ENCODE data around the gene TSR3.
A peak's percentile ranks its signal among the peaks of the same experiment; 100 is the strongest.
"Not testable (repeated sequence)": the region's sequence is repeated elsewhere in the genome, so short reads cannot be mapped to it uniquely, and the experiment has no call there.

TSR3 gene

GRCh38 chr16:1331712-1332617 lies 19.7 kb downstream of the TSR3 start:
- H3K27ac ChIP-seq (replicated peaks), result no peak overlapping the region; the same call in 1 of the 2 replicates
- peaks cover 54% of the 10 kb centered on the region for H3K27me3 ChIP-seq (ENCODE audit: insufficient read depth, poor library complexity, severe bottlenecking)
- peak; percentile 70 to 77 for DNase-seq (ENCODE audit: low read depth in 1 of 2, low spot score in 1 of 2)
- no peak overlapping the region for H3K4me3 ChIP-seq (replicated peaks; ENCODE audit: insufficient read depth, low read length)
- TF ChIP-seq, protein P1, sequence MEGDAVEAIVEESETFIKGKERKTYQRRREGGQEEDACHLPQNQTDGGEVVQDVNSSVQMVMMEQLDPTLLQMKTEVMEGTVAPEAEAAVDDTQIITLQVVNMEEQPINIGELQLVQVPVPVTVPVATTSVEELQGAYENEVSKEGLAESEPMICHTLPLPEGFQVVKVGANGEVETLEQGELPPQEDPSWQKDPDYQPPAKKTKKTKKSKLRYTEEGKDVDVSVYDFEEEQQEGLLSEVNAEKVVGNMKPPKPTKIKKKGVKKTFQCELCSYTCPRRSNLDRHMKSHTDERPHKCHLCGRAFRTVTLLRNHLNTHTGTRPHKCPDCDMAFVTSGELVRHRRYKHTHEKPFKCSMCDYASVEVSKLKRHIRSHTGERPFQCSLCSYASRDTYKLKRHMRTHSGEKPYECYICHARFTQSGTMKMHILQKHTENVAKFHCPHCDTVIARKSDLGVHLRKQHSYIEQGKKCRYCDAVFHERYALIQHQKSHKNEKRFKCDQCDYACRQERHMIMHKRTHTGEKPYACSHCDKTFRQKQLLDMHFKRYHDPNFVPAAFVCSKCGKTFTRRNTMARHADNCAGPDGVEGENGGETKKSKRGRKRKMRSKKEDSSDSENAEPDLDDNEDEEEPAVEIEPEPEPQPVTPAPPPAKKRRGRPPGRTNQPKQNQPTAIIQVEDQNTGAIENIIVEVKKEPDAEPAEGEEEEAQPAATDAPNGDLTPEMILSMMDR (IDR thresholded peaks at IDR 0.05; ENCODE audit: insufficient read depth, low read length), result no peak
- TF ChIP-seq REST (IDR thresholded peaks at IDR 0.05; ENCODE audit: insufficient replicate concordance, low read depth), result no peak
- TF ChIP-seq GABPA (IDR thresholded peaks at IDR 0.05; ENCODE audit: low read depth), result no peak
- TF ChIP-seq POLR2AphosphoS5 (IDR thresholded peaks at IDR 0.05; ENCODE audit: low read depth), result no peak
- no peak; the same call in 1 of the 2 replicates for TF ChIP-seq SPI1 (IDR thresholded peaks at IDR 0.05; ENCODE audit: borderline replicate concordance, low read depth)

- Histone ChIP-seq H3K27ac (replicated peaks) (no peak overlapping the region), H3K27me3 (ENCODE audit: insufficient read depth, poor library complexity, severe bottlenecking) (peaks cover 45% of the 10 kb centered on the region), H3K4me3 (replicated peaks; ENCODE audit: insufficient read depth, low read length) (no peak overlapping the region)
- TF ChIP-seq POLR2AphosphoS5 (IDR thresholded peaks at IDR 0.05; ENCODE audit: low read depth), result no peak
- TF ChIP-seq, protein P1 (IDR thresholded peaks at IDR 0.05; ENCODE audit: insufficient read depth, low read length), result no peak
- DNase-seq (ENCODE audit: low read depth in 1 of 2, low spot score in 1 of 2), result no peak
Observed at GRCh38 chr16:1330931-1331711, 20.6 kb downstream of the TSR3 start.

GRCh38 chr16:1330260-1330914 lies 21.3 kb downstream of the TSR3 start:
- no peak overlapping the region for H3K4me3 ChIP-seq (replicated peaks; ENCODE audit: insufficient read depth, low read length)
- DNase-seq (ENCODE audit: low read depth in 1 of 2, low spot score in 1 of 2), result no peak
- no peak for TF ChIP-seq POLR2AphosphoS5 (IDR thresholded peaks at IDR 0.05; ENCODE audit: low read depth)
- TF ChIP-seq, protein P1 (IDR thresholded peaks at IDR 0.05; ENCODE audit: insufficient read depth, low read length), result peak; percentile 57
- no peak overlapping the region for H3K27ac ChIP-seq (replicated peaks)
- peaks cover 38% of the 10 kb centered on the region for H3K27me3 ChIP-seq (ENCODE audit: insufficient read depth, poor library complexity, severe bottlenecking)

GRCh38 chr16:1328961-1329360 lies 22.7 kb downstream of the TSR3 start:
- H3K4me3 ChIP-seq (replicated peaks; ENCODE audit: insufficient read depth, low read length); H3K27ac ChIP-seq (replicated peaks); DNase-seq (ENCODE audit: low read depth in 1 of 2, low spot score in 1 of 2): not testable (repeated sequence)
- peaks cover 24% of the 10 kb centered on the region for H3K27me3 ChIP-seq (ENCODE audit: insufficient read depth, poor library complexity, severe bottlenecking)

DNA sequence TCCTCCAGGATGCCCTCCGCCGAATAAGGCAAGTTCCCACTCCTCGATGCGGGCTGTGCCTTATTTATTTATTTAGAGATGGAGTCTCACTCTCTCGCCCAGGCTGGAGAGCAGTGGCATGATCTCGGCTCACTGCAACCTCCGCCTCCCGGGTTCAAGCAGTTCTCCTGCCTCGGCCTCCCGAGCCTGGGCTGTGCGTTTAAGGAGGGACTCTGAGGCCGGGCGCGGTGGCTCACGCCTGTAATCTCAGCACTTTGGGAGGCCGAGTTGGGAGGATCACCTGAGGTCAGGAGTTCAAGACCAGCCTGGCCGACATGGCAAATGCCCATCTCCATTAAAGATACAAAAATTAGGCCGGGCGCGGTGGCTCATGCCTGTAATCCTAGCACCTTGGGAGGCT lies 23.5 kb downstream of the TSR3 start:
- not testable (repeated sequence) for H3K4me3 ChIP-seq (replicated peaks; ENCODE audit: insufficient read depth, low read length); H3K27ac ChIP-seq (replicated peaks); DNase-seq (ENCODE audit: low read depth in 1 of 2, low spot score in 1 of 2)
- H3K27me3 ChIP-seq (ENCODE audit: insufficient read depth, poor library complexity, severe bottlenecking), result peaks cover 19% of the 10 kb centered on the region

Measured in HL-60 (cell line).